ENCODE results near the gene CCNYL1.

GRCh38 chr2:207792244-207792785 lies 80.9 kb downstream of the CCNYL1 start:
- TF ChIP-seq CTCF (IDR thresholded peaks at IDR 0.05) (no peak), POLR2A (IDR thresholded peaks at IDR 0.05) (no peak)

Data from tibial nerve (tissue), 3 donors.